ENCODE data around the gene DYNC1I1. TPM values are rescaled to one million over a fixed set of nuclear protein-coding genes. Genes with fewer than 3 reads are reported as not detected.

Gene DYNC1I1
- total and polyA plus RNA-seq, 2 donors (not counting 3 experiments of a cell fraction or from before 2014, with no cell fraction given): 1.8 to 3.6 TPM

- intact Hi-C loops (cut with micrococcal nuclease) (no loop called here), dilution Hi-C loops (cut with MboI; ENCODE audit: extremely low pct_ligation_motif_present, low sequenced_read_pairs) (no loop called here)
- no peaks in the 10 kb centered on the region for H3K36me3 ChIP-seq (ENCODE audit: control insufficient read depth in 2 of 2, extremely low read depth in 1 of 2, insufficient read depth in 2 of 2, low read length in 2 of 2)
- H3K4me2 ChIP-seq (ENCODE audit: insufficient read depth, low read length): no peak overlapping the region
- no peaks in the 10 kb centered on the region for H4K20me1 ChIP-seq (replicated peaks; ENCODE audit: control insufficient read depth, extremely low read depth, insufficient read depth, low read length)
- no peaks in the 10 kb centered on the region for H3K79me2 ChIP-seq (ENCODE audit: control insufficient read depth, insufficient read depth, low read length)
- no peaks in the 10 kb centered on the region for H3K4me1 ChIP-seq (ENCODE audit: control insufficient read depth, extremely low read depth, insufficient read depth, low read length)
- H3K9me3 ChIP-seq (replicated peaks; ENCODE audit: control insufficient read depth, insufficient read depth, low read length): no peaks in the 10 kb centered on the region
- FAIRE-seq (no peak), DNase-seq (ENCODE audit: low read depth, low spot score) (no peak)
- no peaks in the 10 kb centered on the region for H3K9me1 ChIP-seq (replicated peaks; ENCODE audit: control insufficient read depth, extremely low read depth, insufficient read depth, low read length)
- H3K27ac ChIP-seq (ENCODE audit: insufficient read depth, low read depth, low read length): no peak overlapping the region
- H3K27me3 ChIP-seq (ENCODE audit: control insufficient read depth in 2 of 2, insufficient read depth in 2 of 2, low read length in 2 of 2): no peaks in the 10 kb centered on the region
- TF ChIP-seq GATA2 (IDR thresholded peaks at IDR 0.05; ENCODE audit: insufficient read depth, insufficient read length, low read depth, low read length) (no peak), MYC (IDR thresholded peaks at IDR 0.05; ENCODE audit: low read depth, low read length) (no peak), POLR2AphosphoS5 (IDR thresholded peaks at IDR 0.05; ENCODE audit: insufficient read depth, low read depth, low read length) (no peak), EZH2 (IDR thresholded peaks at IDR 0.05; ENCODE audit: borderline replicate concordance, low read depth, low read length, severe bottlenecking) (no peak), POLR2A (IDR thresholded peaks at IDR 0.05; ENCODE audit: low read depth, low read length) (no peak), MAX (IDR thresholded peaks at IDR 0.05; ENCODE audit: insufficient read depth, insufficient read length) (no peak), JUN (IDR thresholded peaks at IDR 0.05; ENCODE audit: borderline replicate concordance, insufficient read depth, insufficient read length, low read depth) (no peak), FOS (IDR thresholded peaks at IDR 0.05; ENCODE audit: borderline replicate concordance, insufficient read depth, low read length) (no peak)
- TF ChIP-seq, protein P1, sequence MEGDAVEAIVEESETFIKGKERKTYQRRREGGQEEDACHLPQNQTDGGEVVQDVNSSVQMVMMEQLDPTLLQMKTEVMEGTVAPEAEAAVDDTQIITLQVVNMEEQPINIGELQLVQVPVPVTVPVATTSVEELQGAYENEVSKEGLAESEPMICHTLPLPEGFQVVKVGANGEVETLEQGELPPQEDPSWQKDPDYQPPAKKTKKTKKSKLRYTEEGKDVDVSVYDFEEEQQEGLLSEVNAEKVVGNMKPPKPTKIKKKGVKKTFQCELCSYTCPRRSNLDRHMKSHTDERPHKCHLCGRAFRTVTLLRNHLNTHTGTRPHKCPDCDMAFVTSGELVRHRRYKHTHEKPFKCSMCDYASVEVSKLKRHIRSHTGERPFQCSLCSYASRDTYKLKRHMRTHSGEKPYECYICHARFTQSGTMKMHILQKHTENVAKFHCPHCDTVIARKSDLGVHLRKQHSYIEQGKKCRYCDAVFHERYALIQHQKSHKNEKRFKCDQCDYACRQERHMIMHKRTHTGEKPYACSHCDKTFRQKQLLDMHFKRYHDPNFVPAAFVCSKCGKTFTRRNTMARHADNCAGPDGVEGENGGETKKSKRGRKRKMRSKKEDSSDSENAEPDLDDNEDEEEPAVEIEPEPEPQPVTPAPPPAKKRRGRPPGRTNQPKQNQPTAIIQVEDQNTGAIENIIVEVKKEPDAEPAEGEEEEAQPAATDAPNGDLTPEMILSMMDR (IDR thresholded peaks at IDR 0.05; ENCODE audit: extremely low read depth in 1 of 2, insufficient read depth in 1 of 2, low read depth in 1 of 2, low read length in 2 of 2): no peak
- no peak overlapping the region for H2AFZ ChIP-seq (ENCODE audit: low read depth, low read length)
- no peak overlapping the region for H3K9ac ChIP-seq (replicated peaks; ENCODE audit: extremely low read depth, insufficient read depth, low read length)
- H3K4me3 ChIP-seq (replicated peaks in 1 of 3; ENCODE audit: insufficient read depth in 1 of 3, low read depth in 1 of 3, low read length in 3 of 3): no peak overlapping the region
- ChIA-PET POLR2A (no interaction called here), CTCF (interaction anchor here (1.1 kb wide), 1 partner anchor 62 kb away, joined by 5 read pairs; no protein-coding TSS in a partner anchor)
- no TSS peak for BruUV-seq (replicated peaks)
Measured at GRCh38 chr7:95808396-95808795, 36.0 kb downstream of the DYNC1I1 start.
